ENCODE data around the gene RBM20. TPM values are rescaled to one million over a fixed set of nuclear protein-coding genes. Genes with fewer than 3 reads are reported as not detected.

The RBM20 gene
- total RNA-seq, 2 donors from 2014 or later: 7.8 to 13.9 TPM

DNA sequence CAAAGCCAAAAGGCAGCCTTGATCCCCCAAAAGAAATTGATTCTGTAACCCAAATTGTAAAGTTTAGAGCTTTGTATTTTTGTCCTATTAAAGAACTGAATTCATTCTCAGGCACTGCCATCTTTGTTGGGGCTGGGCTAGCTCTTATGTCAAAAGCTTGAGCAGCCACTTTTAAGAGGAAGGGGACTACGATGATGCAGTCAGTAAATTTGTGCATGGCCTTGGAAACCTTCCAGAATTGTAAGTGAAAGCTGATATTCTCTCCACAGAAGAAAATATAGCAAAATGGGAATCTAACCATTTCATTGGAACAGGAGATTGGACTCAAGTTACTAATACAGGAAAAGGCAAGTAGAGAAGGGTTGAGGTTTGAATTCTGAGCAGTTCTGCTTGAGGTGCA lies 50.1 kb downstream of the RBM20 start:
- H3K9me3 ChIP-seq: peaks cover 8% of the 10 kb centered on the region
- ATAC-seq (ENCODE audit: insufficient number of reproducible peaks, low FRiP score, low read depth): no peak
- no peak overlapping the region for H3K4me3 ChIP-seq
- H3K27ac ChIP-seq: no peak overlapping the region
- peaks cover 0 to 9% of the 10 kb centered on the region in 2 donors for H3K4me1 ChIP-seq (ENCODE audit: control insufficient read depth in 1 of 2, low read depth in 2 of 2)
- DNase-seq (ENCODE audit: low spot score): no peak
- H3K27me3 ChIP-seq (replicated peaks; ENCODE audit: insufficient read depth): no peaks in the 10 kb centered on the region
- TF ChIP-seq, protein P1, sequence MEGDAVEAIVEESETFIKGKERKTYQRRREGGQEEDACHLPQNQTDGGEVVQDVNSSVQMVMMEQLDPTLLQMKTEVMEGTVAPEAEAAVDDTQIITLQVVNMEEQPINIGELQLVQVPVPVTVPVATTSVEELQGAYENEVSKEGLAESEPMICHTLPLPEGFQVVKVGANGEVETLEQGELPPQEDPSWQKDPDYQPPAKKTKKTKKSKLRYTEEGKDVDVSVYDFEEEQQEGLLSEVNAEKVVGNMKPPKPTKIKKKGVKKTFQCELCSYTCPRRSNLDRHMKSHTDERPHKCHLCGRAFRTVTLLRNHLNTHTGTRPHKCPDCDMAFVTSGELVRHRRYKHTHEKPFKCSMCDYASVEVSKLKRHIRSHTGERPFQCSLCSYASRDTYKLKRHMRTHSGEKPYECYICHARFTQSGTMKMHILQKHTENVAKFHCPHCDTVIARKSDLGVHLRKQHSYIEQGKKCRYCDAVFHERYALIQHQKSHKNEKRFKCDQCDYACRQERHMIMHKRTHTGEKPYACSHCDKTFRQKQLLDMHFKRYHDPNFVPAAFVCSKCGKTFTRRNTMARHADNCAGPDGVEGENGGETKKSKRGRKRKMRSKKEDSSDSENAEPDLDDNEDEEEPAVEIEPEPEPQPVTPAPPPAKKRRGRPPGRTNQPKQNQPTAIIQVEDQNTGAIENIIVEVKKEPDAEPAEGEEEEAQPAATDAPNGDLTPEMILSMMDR (IDR thresholded peaks at IDR 0.05): no peak
- no peaks in the 10 kb centered on the region for H3K36me3 ChIP-seq

DNA sequence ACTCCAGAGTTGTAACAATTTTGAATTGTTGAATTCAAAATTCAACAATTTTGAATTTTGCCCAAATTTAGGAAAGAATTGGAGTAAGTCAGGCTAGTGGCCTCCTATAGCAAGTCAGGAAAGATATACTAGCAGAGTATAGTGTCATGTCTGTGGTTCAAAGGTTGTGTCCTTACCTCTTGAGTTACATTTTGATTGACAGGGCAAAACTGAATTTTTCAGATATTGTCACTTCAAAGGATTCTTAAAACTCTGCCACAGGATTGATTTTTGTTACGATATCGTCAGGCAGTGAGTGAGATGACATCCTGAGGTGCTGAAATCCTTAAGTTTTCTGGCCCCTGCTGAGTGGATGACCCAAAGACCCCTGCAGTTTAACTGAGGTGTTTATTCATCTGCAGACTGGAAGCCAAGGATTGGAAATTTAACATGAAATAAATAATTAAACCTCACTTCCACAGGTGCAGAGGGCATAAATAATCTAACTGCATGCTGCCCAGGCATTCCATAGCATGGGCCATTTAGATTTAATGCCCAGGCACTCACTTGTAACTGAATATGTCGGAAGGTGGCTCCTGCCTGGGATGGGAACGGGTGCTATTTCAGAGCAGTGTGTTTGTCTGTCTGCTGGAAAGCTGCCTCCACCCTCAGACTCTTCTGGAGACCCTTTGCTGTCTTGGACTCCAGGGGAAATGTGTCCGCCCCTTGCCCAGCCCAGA lies 50.8 kb downstream of the RBM20 start:
- TF ChIP-seq, protein P1 (IDR thresholded peaks at IDR 0.05): no peak
- H3K4me1 ChIP-seq (ENCODE audit: control insufficient read depth in 1 of 2, low read depth in 2 of 2): peaks cover 0 to 14% of the 10 kb centered on the region in 2 donors
- H3K9me3 ChIP-seq: peaks cover 8% of the 10 kb centered on the region
- H3K4me3 ChIP-seq: no peak overlapping the region
- no peak for ATAC-seq (ENCODE audit: insufficient number of reproducible peaks, low FRiP score, low read depth)
- no peak overlapping the region for H3K27ac ChIP-seq
- H3K36me3 ChIP-seq: no peaks in the 10 kb centered on the region
- H3K27me3 ChIP-seq (replicated peaks; ENCODE audit: insufficient read depth): no peaks in the 10 kb centered on the region
- DNase-seq (ENCODE audit: low spot score): no peak

DNA sequence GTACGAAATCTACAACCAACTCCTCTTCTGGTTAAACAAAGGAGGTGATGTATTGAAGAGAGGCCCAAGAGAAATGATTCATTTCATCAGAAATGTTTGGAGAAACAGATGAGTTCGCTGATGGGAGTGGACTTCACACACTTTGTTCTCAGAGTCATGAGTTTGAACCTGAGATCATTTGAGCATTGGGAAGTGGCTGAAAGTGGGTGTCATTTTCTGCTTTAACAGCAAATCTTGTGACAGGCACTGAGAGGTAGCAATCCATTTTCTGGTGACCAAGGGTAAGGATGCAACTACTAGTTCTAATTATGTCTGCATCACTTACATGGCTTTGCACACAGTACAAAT lies 51.4 kb downstream of the RBM20 start:
- Histone ChIP-seq H3K27me3 (replicated peaks; ENCODE audit: insufficient read depth) (no peaks in the 10 kb centered on the region), H3K27ac (no peak overlapping the region), H3K36me3 (no peaks in the 10 kb centered on the region), H3K9me3 (peaks cover 8% of the 10 kb centered on the region), H3K4me3 (no peak overlapping the region), H3K4me1 (ENCODE audit: control insufficient read depth in 1 of 2, low read depth in 2 of 2) (peaks cover 0 to 19% of the 10 kb centered on the region in 2 donors)
- ATAC-seq (ENCODE audit: insufficient number of reproducible peaks, low FRiP score, low read depth): no peak
- TF ChIP-seq, protein P1 (IDR thresholded peaks at IDR 0.05): no peak
- no peak for DNase-seq (ENCODE audit: low spot score)

DNA sequence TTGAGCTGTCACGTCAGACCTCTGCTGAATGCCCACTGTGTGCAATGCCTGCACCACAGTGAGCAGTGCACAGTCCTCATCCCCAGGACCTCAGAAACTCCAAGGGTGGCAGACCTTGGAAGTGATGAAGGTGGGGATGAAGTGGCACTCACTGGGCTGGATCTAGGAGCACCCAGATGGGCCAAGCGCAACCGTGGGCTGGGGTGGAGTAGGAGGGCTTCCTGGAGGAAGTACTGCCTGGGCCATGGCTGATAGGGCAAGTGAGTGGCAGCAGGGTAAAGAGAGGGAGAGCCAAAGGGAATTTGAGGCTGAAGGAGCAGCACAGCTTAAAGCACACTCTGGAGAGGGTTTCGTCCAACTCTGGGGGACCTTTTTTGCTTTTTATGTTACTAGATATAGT lies 52.3 kb downstream of the RBM20 start:
- Histone ChIP-seq H3K4me3 (no peak overlapping the region), H3K36me3 (no peaks in the 10 kb centered on the region), H3K4me1 (ENCODE audit: control insufficient read depth in 1 of 2, low read depth in 2 of 2) (peaks cover 0 to 21% of the 10 kb centered on the region in 2 donors), H3K27ac (no peak overlapping the region), H3K27me3 (replicated peaks; ENCODE audit: insufficient read depth) (no peaks in the 10 kb centered on the region), H3K9me3 (peaks cover 8% of the 10 kb centered on the region)
- TF ChIP-seq, protein P1 (IDR thresholded peaks at IDR 0.05): no peak
- DNase-seq (ENCODE audit: low spot score): no peak
- no peak for ATAC-seq (ENCODE audit: insufficient number of reproducible peaks, low FRiP score, low read depth)

DNA sequence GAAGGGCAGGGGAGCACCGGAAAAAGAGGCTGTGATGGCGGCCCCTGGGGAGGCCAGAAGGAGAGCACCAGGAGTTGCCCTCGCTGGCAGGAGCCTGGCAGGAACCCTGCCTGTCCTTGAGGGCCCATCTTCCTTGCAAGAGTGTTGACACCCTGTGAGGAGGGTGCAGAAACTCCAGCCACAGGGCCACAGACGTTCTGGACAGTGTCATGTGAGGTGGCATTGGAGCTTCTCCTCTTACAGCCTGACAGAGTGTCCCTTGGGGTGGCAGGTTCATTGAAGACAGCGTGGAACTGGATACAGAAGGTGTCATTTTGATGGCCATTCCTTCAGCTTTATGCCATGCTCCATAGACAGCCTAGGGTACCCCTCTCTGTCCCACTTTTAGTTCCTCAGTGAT lies 54.2 kb downstream of the RBM20 start:
- Histone ChIP-seq H3K36me3 (no peaks in the 10 kb centered on the region), H3K27me3 (replicated peaks; ENCODE audit: insufficient read depth) (no peaks in the 10 kb centered on the region), H3K27ac (no peak overlapping the region), H3K4me3 (no peak overlapping the region), H3K9me3 (no peaks in the 10 kb centered on the region), H3K4me1 (ENCODE audit: control insufficient read depth in 1 of 2, low read depth in 2 of 2) (peaks cover 0 to 31% of the 10 kb centered on the region in 2 donors)
- TF ChIP-seq, protein P1 (IDR thresholded peaks at IDR 0.05): no peak
- DNase-seq (ENCODE audit: low spot score) (no peak), ATAC-seq (ENCODE audit: insufficient number of reproducible peaks, low FRiP score, low read depth) (no peak)
